ENCODE results near the gene NAIF1.
"Not testable (repeated sequence)": the region's sequence is repeated elsewhere in the genome, so short reads cannot be mapped to it uniquely, and the experiment has no call there.

NAIF1 gene

DNA sequence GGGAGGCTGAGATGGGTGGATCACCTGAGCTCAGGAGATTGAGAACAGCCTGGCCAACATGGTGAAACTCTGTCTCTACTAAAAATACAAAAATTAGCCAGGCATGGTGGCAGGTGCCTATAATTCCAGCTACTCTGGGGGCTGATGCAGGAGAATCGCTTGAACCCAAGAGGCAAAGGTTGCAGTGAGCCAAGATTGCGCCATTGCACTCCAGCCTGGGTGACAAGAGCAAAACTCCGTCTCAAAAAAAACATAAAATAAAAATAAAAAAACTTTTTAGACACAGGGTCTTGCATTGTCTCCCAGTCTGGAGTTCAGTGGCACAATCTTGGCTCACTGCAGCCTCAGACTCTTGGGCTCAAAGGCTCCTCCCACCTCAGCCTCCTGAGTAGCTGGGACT, 30.6 kb downstream of the NAIF1 start:
- not testable (repeated sequence) for DNase-seq

DNA sequence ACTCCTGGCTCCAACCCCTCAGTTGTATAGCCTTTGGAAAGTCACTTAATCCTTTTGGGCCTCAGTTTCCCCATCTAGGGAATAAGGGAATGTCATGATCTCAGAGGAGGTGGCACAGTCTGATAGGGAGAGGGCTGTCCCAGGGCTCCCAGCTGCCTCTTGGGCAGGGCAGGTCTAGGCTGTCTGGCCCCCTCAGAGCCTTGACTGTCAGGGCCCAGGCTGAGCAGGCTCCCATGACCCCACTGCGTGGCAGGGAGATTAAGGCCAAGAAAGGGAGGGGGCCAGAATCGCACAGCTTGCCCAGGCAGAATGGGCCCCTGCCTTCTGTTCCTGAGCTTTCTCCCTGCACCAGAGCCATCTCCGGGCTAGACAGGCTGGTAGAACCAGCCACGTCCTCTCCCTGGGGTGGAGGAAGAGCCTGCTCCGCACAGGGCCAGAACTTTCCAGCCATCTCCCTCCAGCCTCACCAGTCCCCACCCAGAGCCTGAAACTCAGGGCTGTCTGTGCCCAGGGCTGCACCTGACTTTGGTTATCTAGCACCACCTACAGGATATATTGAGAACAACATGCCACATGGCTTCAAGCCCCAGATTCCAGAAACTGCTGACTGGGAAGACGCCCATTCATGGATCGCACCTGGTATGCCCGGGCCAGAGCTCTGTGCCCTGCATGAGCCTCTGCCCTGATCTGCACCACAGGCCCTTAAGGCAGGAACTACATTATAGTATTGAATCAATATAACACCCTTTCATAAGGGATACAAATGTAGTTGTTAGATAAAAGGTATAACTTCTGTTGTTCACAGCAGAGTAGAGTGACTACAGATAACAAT, 32.1 kb downstream of the NAIF1 start:
- DNase-seq, result peak in 51 of 56 donors; percentile 4 to 78 (median 50)

DNA sequence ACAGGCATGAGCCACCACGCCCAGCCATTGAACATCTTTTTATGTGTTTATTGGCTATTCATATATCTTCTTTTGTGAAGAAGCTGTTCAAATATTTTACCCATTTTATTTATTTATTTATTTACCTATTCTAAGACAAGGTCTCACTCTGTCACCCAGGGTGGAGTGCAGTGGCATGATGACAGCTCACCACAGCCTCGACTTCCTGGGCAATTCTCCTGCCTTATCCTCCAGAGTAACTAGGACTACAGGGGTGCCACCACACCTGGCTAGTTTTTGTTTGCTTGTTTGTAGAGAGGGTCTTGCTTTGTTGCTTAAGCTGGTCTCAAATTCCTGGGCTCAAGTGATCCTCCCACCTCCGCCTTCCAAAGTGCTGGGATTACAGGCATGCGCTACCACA, 33.5 kb downstream of the NAIF1 start:
- no peak for DNase-seq

DNA sequence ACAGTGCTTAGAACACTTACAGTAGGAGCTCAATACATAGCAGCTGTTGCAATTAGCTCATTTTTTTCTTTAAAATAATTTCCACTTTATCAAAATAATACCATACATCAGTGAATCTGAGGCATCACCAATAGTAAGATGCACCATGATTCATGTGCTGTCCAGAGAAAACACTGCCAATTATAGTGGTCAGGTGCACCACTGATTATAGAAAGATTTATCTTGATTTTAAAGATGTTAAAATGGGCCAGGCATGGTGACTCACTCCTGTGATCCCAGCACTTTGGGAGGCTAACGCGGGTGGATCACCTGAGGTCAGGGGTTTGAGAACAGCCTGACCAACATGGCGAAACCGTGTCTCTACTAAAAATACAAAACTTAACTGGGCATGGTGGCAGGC, 39.4 kb downstream of the NAIF1 start:
- no peak for DNase-seq

DNA sequence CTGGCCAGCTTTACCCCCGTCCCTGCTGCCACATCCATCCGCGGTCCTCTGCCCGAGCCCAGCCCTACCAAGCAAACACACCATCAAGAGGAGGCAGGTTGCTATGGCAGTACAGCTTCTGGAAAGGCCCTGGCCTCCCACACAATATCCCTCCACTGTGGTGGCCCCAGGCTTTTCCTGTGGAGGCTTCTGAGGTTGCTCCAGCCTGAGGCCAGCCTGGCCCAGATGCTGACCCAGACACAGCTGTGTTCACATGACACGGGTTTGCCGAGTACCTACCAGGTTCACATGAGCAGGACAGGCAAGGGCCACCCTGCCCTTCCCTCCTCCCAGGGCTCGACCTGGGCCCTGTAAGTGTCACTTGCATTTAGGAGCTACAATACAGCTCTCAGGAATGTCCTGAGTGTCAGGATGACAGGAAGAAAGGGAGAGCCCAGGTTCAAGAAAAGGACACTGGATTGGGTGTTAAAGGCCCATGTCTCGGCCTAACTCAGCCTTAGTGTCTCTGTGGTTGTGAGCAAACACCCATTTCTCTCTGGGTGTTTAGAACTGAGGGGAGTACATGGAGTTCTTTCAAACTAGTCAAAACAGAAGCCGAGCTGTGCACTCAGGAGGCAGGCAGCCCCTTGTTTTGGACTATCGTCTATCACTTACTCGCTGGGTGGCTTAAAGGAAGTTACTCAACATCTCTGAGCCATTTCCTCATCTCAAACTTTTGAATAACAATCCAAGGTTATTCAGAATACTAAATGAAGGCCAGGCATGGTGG, 40.2 kb downstream of the NAIF1 start:
- DNase-seq, result no peak

DNA sequence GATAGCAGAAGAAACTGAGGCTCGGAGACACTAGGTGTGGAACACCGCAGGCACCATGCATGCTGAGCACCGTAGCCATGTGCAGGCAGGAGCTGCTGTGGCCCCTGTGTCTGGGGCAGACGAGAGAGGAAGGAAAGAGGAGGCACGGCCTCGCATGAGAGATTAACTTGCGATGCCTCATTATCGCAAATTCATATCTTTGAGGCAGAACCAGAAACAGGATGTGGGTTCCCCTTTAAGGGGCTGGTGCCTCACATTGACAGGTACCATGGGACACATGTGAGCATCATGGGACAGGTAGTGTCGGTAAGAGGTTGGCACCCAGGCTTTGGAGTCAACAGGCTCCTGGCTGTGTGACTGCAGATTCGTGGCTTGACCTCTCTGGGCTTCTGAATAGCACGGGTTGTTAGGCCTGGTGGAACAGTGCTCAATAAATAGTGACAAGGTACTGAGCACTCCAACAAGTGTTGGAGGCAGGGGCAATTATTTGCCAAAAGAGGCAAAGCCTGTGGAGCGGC, 40.8 kb downstream of the NAIF1 start:
- no peak for DNase-seq

DNA sequence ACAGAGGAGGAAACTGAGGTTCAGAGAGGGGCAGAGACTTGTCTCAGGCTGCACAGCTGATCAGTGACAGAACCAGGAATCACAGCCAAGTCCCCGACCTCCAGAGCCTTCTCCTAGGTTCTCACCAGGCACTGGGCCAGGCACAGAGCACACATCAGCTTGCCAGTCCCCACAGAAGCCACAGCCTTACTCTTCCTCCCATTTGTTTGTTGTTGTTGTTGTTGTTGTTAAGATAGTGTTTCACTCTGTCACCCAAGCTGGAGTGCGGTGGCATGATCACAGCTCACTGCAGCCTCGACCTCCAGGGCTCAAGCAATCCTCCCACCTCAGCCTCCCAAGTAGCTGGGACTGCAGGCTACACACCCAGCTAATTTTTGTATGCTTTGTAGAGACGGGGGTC, 41.4 kb downstream of the NAIF1 start:
- DNase-seq, result no peak

DNA sequence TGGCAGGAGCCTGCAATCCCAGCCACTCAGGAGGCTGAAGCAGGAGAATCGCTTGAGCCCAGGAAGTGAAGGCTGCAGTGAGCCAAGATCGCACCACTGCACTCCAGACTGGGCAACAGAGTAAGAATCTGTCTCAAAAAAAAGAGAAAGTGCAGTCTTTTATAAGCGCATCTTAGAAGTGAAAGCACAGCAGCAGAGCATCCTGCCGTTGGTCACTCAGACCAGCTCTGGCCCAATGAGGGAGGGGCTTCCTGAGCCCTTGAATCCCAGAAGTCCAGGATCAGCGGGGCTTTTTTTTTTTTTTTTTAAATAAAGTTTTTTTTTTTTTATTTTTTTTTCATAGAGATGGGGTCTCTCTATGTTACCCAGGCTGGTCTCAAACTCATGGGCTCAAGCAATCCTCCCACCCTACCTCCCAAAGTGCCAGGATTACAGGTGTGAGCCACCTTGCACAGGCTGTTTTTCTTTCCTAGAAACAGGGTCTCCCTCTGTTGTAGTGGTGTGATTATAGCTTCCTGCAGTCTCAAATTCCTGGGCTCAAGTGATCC, 42.3 kb downstream of the NAIF1 start:
- no peak for DNase-seq

DNA sequence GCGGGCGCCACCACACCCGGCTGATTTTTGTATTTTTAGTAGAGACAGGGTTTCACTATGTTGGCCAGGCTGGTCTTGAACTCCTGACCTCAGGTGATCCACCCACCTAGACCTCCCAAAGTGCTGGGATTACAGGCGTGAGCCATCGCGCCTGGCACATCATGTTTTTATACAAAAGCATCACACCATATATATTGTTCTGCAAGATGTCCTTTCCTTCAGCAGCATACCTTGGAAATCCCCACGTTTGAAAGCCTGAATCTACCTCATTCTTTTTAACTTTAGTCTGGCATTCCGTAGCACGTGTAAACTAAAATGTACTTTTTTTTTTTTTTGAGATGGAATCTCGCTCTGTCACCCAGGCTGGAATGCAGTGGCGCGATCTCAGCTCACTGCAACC, 43.4 kb downstream of the NAIF1 start:
- not testable (repeated sequence) for DNase-seq

DNA sequence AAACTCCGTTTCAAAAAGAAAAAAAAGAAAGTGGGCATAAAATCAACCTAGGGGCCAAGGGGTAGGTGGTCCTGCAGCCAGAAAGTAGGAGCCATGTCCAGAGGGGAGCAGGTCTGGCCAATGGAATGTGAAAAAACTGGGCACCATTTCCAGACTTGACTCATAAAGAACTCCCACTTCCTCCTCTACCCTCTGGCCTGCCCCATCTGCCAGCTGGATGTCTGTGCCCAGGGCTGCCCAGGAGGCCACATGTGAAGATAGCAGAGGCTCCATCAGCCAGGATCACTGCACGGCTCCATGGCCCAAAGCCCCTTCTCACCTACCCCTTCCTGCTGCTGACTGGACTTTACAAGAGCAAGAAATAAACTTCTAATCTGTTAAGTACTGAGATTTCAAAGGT, 44.2 kb downstream of the NAIF1 start:
- no peak for DNase-seq

DNA sequence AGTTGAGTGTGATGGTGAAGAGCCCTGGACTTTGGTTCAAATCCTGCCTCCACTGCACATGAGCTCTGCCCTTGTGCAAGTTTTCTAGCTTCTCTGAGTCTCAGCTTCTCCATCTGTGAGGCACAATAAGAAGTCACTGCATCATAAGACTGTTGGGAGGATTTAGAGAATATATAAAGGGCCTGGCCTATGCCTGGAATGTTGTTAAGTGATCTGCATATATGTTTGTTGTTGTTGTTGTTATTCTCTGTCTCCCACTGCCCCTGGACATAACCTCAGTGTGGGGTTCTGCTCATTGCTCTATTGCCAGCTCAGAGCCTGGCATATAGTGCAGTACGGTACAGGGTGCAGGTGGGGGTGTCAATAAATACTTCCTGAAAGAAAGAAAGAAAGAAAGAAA, 46.0 kb downstream of the NAIF1 start:
- DNase-seq, result no peak

DNA sequence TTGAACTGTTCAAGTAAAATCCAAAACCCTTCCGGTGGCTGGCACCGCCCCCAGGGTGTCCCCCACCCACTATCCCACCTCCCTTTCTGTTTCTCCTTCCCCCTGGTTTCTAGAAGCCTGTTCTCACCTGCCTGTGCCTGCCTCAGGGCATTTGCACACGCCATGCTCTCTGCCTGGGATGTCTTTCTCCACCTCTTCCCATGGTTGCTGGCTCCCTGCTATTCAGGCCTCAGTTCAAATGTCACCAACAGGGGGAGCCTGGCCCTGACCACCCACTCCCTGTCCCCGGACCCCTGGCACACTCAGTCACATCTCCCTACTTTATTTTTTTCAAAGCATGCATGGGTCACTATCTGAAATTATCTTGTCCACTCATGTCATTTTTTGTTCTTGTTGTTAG, 46.4 kb downstream of the NAIF1 start:
- no peak for DNase-seq

DNA sequence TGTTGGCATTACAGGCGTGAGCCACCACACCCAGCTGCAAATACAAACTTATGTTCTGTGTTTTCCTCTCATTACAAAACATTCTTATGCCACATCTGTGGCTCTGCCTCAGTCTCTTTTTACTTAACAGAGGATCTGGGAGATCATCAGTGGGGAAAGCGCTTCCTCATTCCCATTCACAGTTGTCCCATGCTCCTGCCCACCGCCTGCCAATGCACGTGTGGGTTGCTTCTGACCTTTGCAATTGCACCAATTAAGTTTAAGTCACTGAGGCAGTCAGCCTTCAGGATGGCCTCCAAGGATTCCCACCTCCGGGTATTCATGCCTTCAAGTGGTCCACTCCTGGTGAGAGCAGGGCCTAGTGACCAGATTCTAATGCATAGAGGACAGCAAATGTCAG, 51.4 kb downstream of the NAIF1 start:
- DNase-seq, result no peak
